Activated CD8-positive, alpha-beta T cell treated with anti-CD3 and anti-CD28 coated beads for 36 hours (primary cell): ENCODE measurements around the gene MRGPRF. TPM values are rescaled to one million over a fixed set of nuclear protein-coding genes. Genes with fewer than 3 reads are reported as not detected.

Source experiments
- ATAC-seq: fragments of 200-7000 bp; cut with Tn5 transposase; one replicate; pipeline ENCODE4 v1.10.0; 2021; ENCODE audit warnings: mild to moderate bottlenecking, moderate library complexity
- CTCF ChIA-PET: fragments of 350-600 bp; sonication (Branson Sonifier 250); formaldehyde crosslinking; loops from one replicate; lab custom pipeline; 2021; ENCODE audit warnings: antibody characterized with exemption; lab: Charles Lee
- POLR2A ChIA-PET: fragments of 350-600 bp; sonication (Branson Sonifier 250); formaldehyde crosslinking; loops from one replicate; lab custom pipeline; 2021; ENCODE audit warnings: antibody characterized with exemption; lab: Charles Lee
- DNase-seq: peaks from one replicate; pipeline ENCODE4 v3.0.0-alpha.2; 2020
- H3K27ac Mint-ChIP-seq: one replicate; pipeline ENCODE4 v1.8.0; 2021; ENCODE audit warnings: mild to moderate bottlenecking, mixed read lengths
- H3K27me3 Mint-ChIP-seq: one replicate; pipeline ENCODE4 v1.8.0; 2021; ENCODE audit warnings: mixed read lengths
- H3K36me3 Mint-ChIP-seq: one replicate; pipeline ENCODE4 v1.8.0; 2021; ENCODE audit warnings: low read depth, mixed read lengths
- H3K4me1 Mint-ChIP-seq: one replicate; pipeline ENCODE4 v1.8.0; 2021; ENCODE audit warnings: low read depth, mixed read lengths
- H3K4me3 Mint-ChIP-seq: one replicate; pipeline ENCODE4 v1.8.0; 2021; ENCODE audit warnings: mild to moderate bottlenecking, moderate library complexity, mixed read lengths
- H3K9me3 Mint-ChIP-seq: one replicate; pipeline ENCODE4 v1.8.0; 2021; ENCODE audit warnings: mixed read lengths
- CTCF ChIP-seq: fragments of 200-600 bp; IDR thresholded peaks from one replicate; pipeline ENCODE4 v1.8.0; 2022; ENCODE audit warnings: antibody characterized with exemption, mild to moderate bottlenecking
- intact Hi-C: fragments of 100-400 bp; cut with micrococcal nuclease; formaldehyde crosslinking; loops from one replicate; pipeline ENCODE4 v1.10.0; 2022
- total RNA-seq, 2 experiments: library from RNA; stranded (reverse); gene quantifications; one replicate each; pipeline ENCODE4 v1.2.3, GENCODE V29; 2021

The MRGPRF gene
- total RNA-seq, 2 experiments from 2014 or later: not detected

GRCh38 chr11:68994161-68994893 lies 18.7 kb downstream of the MRGPRF start:
- ATAC-seq (no peak), DNase-seq (no peak)
- H3K27me3 Mint-ChIP-seq: peaks cover 13% of the 10 kb centered on the region
- no peaks in the 10 kb centered on the region for H3K36me3 Mint-ChIP-seq
- ChIA-PET POLR2A (no interaction called here), CTCF (no interaction called here)
- H3K27ac Mint-ChIP-seq: no peak overlapping the region
- no peaks in the 10 kb centered on the region for H3K4me1 Mint-ChIP-seq
- H3K9me3 Mint-ChIP-seq: no peaks in the 10 kb centered on the region
- H3K4me3 Mint-ChIP-seq: no peak overlapping the region
- TF ChIP-seq CTCF: no peak
- intact Hi-C loops: no loop called here

GRCh38 chr11:68993546-68993945 lies 19.5 kb downstream of the MRGPRF start:
- no peaks in the 10 kb centered on the region for H3K4me1 Mint-ChIP-seq
- no peaks in the 10 kb centered on the region for H3K9me3 Mint-ChIP-seq
- ChIA-PET CTCF (interaction anchor here (1.0 kb wide), 1 partner anchor 820 kb away, joined by 3 read pairs; no protein-coding TSS in a partner anchor), POLR2A (no interaction called here)
- DNase-seq (no peak), ATAC-seq (no peak)
- TF ChIP-seq CTCF: no peak
- no peak overlapping the region for H3K4me3 Mint-ChIP-seq
- intact Hi-C loops: no loop called here
- H3K27me3 Mint-ChIP-seq: peaks cover 10% of the 10 kb centered on the region
- no peak overlapping the region for H3K27ac Mint-ChIP-seq
- H3K36me3 Mint-ChIP-seq: no peaks in the 10 kb centered on the region

- no peak for ATAC-seq
- CTCF ChIA-PET: interaction anchor here (1.0 kb wide), 1 partner anchor 820 kb away, joined by 3 read pairs; no protein-coding TSS in a partner anchor
Measured at GRCh38 chr11:68992743-68993255, 20.2 kb downstream of the MRGPRF start.

DNA sequence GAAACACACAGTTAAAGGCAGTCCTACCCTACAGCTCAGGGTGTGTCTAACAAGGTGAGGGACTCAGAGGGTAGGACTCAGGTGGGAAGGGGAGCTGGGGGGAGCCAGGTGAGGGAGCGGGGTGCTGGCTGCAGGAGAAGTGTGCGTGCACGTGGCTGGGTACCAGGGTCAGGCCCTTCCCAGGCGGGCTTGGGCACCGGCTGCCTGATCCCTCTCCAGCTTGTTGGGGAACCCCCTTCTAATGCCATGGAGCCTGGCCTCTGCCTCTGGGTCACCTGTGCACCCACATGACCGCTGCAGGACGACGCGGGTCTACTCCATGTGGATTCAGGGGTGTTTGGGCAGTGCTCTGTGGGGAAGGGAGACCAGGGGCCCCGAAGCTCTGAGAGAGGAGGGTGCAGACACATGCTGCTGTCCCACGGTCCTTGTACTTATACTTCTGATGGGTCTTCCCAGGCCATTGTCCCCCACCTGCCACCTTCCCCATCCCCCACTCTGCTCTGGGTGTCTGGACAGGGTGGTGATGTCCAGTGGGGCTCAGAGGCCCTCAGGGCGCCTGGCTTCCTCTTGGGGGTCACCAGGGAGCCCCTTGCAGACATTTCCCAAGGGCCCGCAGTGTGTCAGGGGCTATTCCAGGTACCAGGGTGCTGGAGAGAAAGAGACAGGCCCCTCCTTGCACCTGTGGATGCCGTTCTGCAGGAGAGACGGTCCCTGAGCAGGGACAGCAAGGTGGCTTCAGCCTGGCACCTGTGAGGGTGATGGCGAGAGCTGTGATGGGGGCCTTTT lies 21.9 kb downstream of the MRGPRF start:
- ChIA-PET CTCF (no interaction called here), POLR2A (no interaction called here)
- DNase-seq (no peak), ATAC-seq (no peak)
- TF ChIP-seq CTCF: no peak
- intact Hi-C loops: no loop called here
- no peak overlapping the region for H3K4me3 Mint-ChIP-seq
- no peaks in the 10 kb centered on the region for H3K4me1 Mint-ChIP-seq
- no peak overlapping the region for H3K27ac Mint-ChIP-seq
- H3K36me3 Mint-ChIP-seq: peaks cover 5% of the 10 kb centered on the region
- peaks cover 7% of the 10 kb centered on the region for H3K9me3 Mint-ChIP-seq
- peaks cover 14% of the 10 kb centered on the region for H3K27me3 Mint-ChIP-seq

More at GRCh38 chr11:68992743-68993255, 20.2 kb downstream of the MRGPRF start:
- Mint-ChIP-seq H3K27me3 (peaks cover 10% of the 10 kb centered on the region), H3K4me1 (no peaks in the 10 kb centered on the region), H3K9me3 (no peaks in the 10 kb centered on the region), H3K36me3 (no peaks in the 10 kb centered on the region), H3K27ac (no peak overlapping the region), H3K4me3 (no peak overlapping the region)
- TF ChIP-seq CTCF: no peak
- intact Hi-C loops: no loop called here
- DNase-seq: no peak
- POLR2A ChIA-PET: no interaction called here
